Loucy (cell line): ENCODE measurements around the gene PAQR7.

Experiments used
- H2AFZ ChIP-seq: fragments of 200-600 bp; sonication (generic); 2 replicates; pipeline ENCODE4 v1.6.0; 2016; ENCODE audit warnings: antibody characterized with exemption, mild to moderate bottlenecking, low read length, moderate library complexity
- H3F3A ChIP-seq: fragments of 200-600 bp; 2 replicates; pipeline ENCODE4 v1.6.0; 2016; ENCODE audit warnings: antibody characterized with exemption, low read depth, mild to moderate bottlenecking
- H3K27me3 ChIP-seq: fragments of 200-600 bp; sonication (generic); 2 replicates; pipeline ENCODE4 v1.6.1; 2014; ENCODE audit warnings: low read length, mild to moderate bottlenecking; ENCODE audit not compliant: insufficient read depth, poor library complexity, severe bottlenecking
- H3K36me3 ChIP-seq: fragments of 200-600 bp; sonication (generic); 2 replicates; pipeline ENCODE4 v1.6.1; 2016; ENCODE audit warnings: low read length; ENCODE audit not compliant: insufficient read depth
- H3K4me1 ChIP-seq: fragments of 200-600 bp; sonication (generic); 2 replicates; pipeline ENCODE4 v1.5.1; 2014; ENCODE audit warnings: low read length, mild to moderate bottlenecking; ENCODE audit not compliant: insufficient read depth, poor library complexity, severe bottlenecking
- H3K4me2 ChIP-seq: fragments of 200-600 bp; sonication (generic); 2 replicates; pipeline ENCODE4 v1.6.0; 2014; ENCODE audit warnings: antibody characterized with exemption, low read length, low read depth, mild to moderate bottlenecking; ENCODE audit not compliant: poor library complexity, severe bottlenecking
- H3K4me3 ChIP-seq: fragments of 200-600 bp; sonication (generic); 2 replicates; pipeline ENCODE4 v1.5.1; 2014; ENCODE audit warnings: low read length, mild to moderate bottlenecking, mixed read lengths; ENCODE audit not compliant: poor library complexity, severe bottlenecking
- H3K79me2 ChIP-seq: fragments of 200-600 bp; sonication (generic); 2 replicates; pipeline ENCODE4 v1.6.1; 2014; ENCODE audit warnings: low read length; ENCODE audit not compliant: insufficient read depth
- H3K9ac ChIP-seq: fragments of 200-600 bp; sonication (generic); 2 replicates; pipeline ENCODE4 v1.6.0; 2014; ENCODE audit warnings: mild to moderate bottlenecking, low read depth, low read length, moderate library complexity; ENCODE audit not compliant: poor library complexity, severe bottlenecking
- H3K9me2 ChIP-seq: fragments of 200-600 bp; sonication (generic); replicated peaks from 2 replicates; pipeline ENCODE4 v1.6.1; 2016; ENCODE audit warnings: low read depth, low read length, mixed read lengths
- H3K9me3 ChIP-seq: fragments of 200-600 bp; sonication (generic); 2 replicates; pipeline ENCODE4 v1.6.1; 2014; ENCODE audit warnings: mild to moderate bottlenecking, antibody characterized with exemption, low read length, low read depth; ENCODE audit not compliant: insufficient read depth
- H4K20me1 ChIP-seq: fragments of 200-600 bp; sonication (generic); 2 replicates; pipeline ENCODE4 v1.6.0; 2014; ENCODE audit warnings: antibody characterized with exemption, low read length, mild to moderate bottlenecking; ENCODE audit not compliant: insufficient read depth, poor library complexity, severe bottlenecking
- CTCF ChIP-seq: fragments of 200-600 bp; sonication (generic); conservative IDR thresholded peaks from 2 replicates; pipeline ENCODE4 v1.5.1; 2014; ENCODE audit warnings: mild to moderate bottlenecking, antibody characterized with exemption, low read length
- EZH2phosphoT487 ChIP-seq: fragments of 200-600 bp; IDR thresholded peaks from 2 replicates; pipeline ENCODE4 v1.6.1; 2018; ENCODE audit warnings: antibody characterized with exemption, mild to moderate bottlenecking, moderate library complexity, borderline replicate concordance

The PAQR7 gene

GRCh38 chr1:25922056-25922970, 46.8 kb upstream of the PAQR7 start:
- Histone ChIP-seq H3K4me1 (peaks cover 3% of the 10 kb centered on the region), H3K4me2 (peak overlapping the region; percentile 59), H3K27me3 (no peaks in the 10 kb centered on the region), H3K36me3 (no peaks in the 10 kb centered on the region), H4K20me1 (no peaks in the 10 kb centered on the region), H3K4me3 (peak overlapping the region; percentile 60), H3K9me3 (no peaks in the 10 kb centered on the region), H3K79me2 (no peaks in the 10 kb centered on the region), H3K9ac (peak overlapping the region; percentile 38), H2AFZ (peak overlapping the region; percentile 75), H3K9me2 (no peaks in the 10 kb centered on the region), H3F3A (0 out of 2 replicates have a peak, but pooled peaks cover 4% of the 10 kb centered on the region)
- TF ChIP-seq EZH2phosphoT487 (no peak), CTCF (no peak)

GRCh38 chr1:25918615-25919014, 43.1 kb upstream of the PAQR7 start:
- H4K20me1 ChIP-seq: no peaks in the 10 kb centered on the region
- H3K27me3 ChIP-seq: no peaks in the 10 kb centered on the region
- H2AFZ ChIP-seq: no peak overlapping the region
- H3K4me2 ChIP-seq: no peak overlapping the region
- H3K9ac ChIP-seq: no peak overlapping the region
- H3K9me3 ChIP-seq: no peaks in the 10 kb centered on the region
- no peak overlapping the region for H3K4me3 ChIP-seq
- no peaks in the 10 kb centered on the region for H3K9me2 ChIP-seq
- H3K36me3 ChIP-seq: no peaks in the 10 kb centered on the region
- no peaks in the 10 kb centered on the region for H3K4me1 ChIP-seq
- no peaks in the 10 kb centered on the region for H3K79me2 ChIP-seq
- H3F3A ChIP-seq: no peaks in the 10 kb centered on the region
- TF ChIP-seq CTCF: no peak
- no peak for TF ChIP-seq EZH2phosphoT487

GRCh38 chr1:25917996-25918395, 42.5 kb upstream of the PAQR7 start:
- H3K9ac ChIP-seq: no peak overlapping the region
- no peak overlapping the region for H2AFZ ChIP-seq
- no peaks in the 10 kb centered on the region for H3F3A ChIP-seq
- no peak overlapping the region for H3K4me3 ChIP-seq
- no peaks in the 10 kb centered on the region for H3K79me2 ChIP-seq
- H3K4me2 ChIP-seq: no peak overlapping the region
- H3K27me3 ChIP-seq: no peaks in the 10 kb centered on the region
- no peaks in the 10 kb centered on the region for H4K20me1 ChIP-seq
- no peaks in the 10 kb centered on the region for H3K9me3 ChIP-seq
- H3K9me2 ChIP-seq: no peaks in the 10 kb centered on the region
- no peak for TF ChIP-seq CTCF
- TF ChIP-seq EZH2phosphoT487: no peak
- no peaks in the 10 kb centered on the region for H3K4me1 ChIP-seq
- H3K36me3 ChIP-seq: no peaks in the 10 kb centered on the region
